ENCODE results near the gene ACADVL. TPM values are rescaled to one million over a fixed set of nuclear protein-coding genes. Genes with fewer than 3 reads are reported as not detected.

ACADVL gene
- total and polyA plus RNA-seq, 7 donors: 211 to 587 (median 353) TPM

DNA sequence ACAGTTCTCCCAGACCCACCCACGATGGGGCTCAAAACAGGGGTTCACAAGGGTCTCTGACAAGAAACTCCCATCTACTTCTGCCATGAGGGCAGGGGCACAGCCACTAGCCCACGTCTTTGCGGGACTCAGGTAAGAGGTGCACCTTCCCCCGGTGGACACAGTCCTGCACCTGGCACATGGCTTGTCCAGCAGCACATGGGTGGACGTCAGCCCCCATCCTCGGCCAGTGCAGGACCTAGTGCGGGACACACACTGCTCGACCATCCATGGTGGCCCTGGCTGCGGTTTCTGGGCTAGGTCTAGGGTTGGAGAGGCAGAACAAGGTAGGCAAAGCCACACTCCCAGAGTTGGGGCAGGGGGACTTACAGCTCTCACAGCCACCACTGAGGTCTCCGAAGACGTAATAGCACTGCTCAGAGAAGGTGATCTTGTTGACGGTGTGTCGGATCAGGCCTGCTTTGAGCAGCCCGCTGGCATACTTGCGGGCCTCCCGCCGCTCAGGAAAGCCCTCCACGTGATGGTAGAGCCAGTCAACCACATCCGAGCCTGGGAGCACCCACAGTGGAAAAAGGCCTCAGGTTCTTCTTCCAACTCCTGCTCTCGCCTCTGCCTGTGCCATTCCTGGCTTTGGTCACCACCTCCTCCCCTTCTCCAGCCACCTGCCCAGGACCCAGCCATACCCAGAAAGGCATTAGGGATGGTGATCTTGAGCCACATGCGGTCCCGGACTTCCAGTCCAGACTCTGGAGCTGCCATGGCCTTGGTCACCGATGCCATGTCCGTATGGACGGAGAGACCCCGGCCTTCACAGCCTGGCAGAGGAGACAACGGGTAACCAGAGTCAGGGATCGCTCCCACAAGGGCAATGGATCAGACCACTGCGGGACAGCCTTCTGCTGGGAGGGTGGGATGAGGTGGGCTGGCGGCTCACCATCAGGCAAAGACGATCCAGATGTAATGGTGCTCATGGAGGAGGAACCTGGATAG, 7.3 kb downstream of the ACADVL start:
- H3K36me3 ChIP-seq: peaks cover 41 to 88% (median 68%) of the 10 kb centered on the region in 4 donors

GRCh38 chr17:7228920-7229319, 9.2 kb downstream of the ACADVL start:
- peaks cover 0 to 25% (median 22%) of the 10 kb centered on the region in 4 donors for H3K4me1 ChIP-seq
- H3K27me3 ChIP-seq: no peaks in the 10 kb centered on the region
- H3K4me3 ChIP-seq: no peak overlapping the region
- H3K9me3 ChIP-seq: no peaks in the 10 kb centered on the region
- H3K27ac ChIP-seq: no peak overlapping the region
- TF ChIP-seq POLR2A (IDR thresholded peaks at IDR 0.05) (no peak), POLR2AphosphoS5 (IDR thresholded peaks at IDR 0.05) (no peak)
- no peak for DNase-seq
- WGBS, 2 donors: 89 to 94% methylated on average over 14 of the region's 14 CpGs
- intact Hi-C loops (cut with DNase I): no loop called here
- peaks cover 30 to 68% (median 52%) of the 10 kb centered on the region in 4 donors for H3K36me3 ChIP-seq

More for the DNA sequence above, 7.3 kb downstream of the ACADVL start:
- Histone ChIP-seq H3K27me3 (no peaks in the 10 kb centered on the region), H3K9me3 (no peaks in the 10 kb centered on the region), H3K27ac (no peak overlapping the region), H3K4me3 (no peak overlapping the region), H3K4me1 (peaks cover 0 to 7% (median 4%) of the 10 kb centered on the region in 4 donors)
- DNase-seq: no peak
- TF ChIP-seq POLR2A (IDR thresholded peaks at IDR 0.05) (no peak), EP300 (IDR thresholded peaks at IDR 0.05) (no peak), POLR2AphosphoS5 (IDR thresholded peaks at IDR 0.05) (no peak)
- TF ChIP-seq, protein P1, sequence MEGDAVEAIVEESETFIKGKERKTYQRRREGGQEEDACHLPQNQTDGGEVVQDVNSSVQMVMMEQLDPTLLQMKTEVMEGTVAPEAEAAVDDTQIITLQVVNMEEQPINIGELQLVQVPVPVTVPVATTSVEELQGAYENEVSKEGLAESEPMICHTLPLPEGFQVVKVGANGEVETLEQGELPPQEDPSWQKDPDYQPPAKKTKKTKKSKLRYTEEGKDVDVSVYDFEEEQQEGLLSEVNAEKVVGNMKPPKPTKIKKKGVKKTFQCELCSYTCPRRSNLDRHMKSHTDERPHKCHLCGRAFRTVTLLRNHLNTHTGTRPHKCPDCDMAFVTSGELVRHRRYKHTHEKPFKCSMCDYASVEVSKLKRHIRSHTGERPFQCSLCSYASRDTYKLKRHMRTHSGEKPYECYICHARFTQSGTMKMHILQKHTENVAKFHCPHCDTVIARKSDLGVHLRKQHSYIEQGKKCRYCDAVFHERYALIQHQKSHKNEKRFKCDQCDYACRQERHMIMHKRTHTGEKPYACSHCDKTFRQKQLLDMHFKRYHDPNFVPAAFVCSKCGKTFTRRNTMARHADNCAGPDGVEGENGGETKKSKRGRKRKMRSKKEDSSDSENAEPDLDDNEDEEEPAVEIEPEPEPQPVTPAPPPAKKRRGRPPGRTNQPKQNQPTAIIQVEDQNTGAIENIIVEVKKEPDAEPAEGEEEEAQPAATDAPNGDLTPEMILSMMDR (IDR thresholded peaks at IDR 0.05): no peak
- intact Hi-C loops (cut with DNase I): no loop called here
- 93 to 95% methylated on average over 31 of the region's 31 CpGs for WGBS, 2 donors

DNA sequence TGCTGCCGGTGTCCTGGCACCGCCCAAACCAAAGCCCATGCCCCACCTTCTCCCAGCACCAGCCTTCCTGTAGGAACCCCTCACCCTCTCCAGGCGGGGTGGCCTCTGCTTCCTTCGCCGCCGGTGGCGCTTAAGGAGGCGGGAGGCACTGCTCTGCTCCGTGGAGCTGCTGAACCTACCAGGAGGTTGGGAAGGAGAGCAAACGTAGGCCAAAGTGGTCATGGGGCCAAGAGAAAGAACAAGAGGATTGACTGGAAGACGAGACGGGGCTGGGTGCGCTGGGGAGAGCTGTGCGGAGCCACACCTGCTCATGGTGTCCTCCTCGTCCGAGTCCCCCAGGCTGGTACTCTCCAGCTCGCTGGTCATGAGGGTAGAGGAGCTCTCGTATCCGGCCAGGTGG, 9.8 kb downstream of the ACADVL start:
- intact Hi-C loops (cut with DNase I): no loop called here
- no peaks in the 10 kb centered on the region for H3K27me3 ChIP-seq
- peaks cover 0 to 25% (median 23%) of the 10 kb centered on the region in 4 donors for H3K4me1 ChIP-seq
- H3K27ac ChIP-seq: no peak overlapping the region
- TF ChIP-seq, protein P1 (IDR thresholded peaks at IDR 0.05): no peak
- no peaks in the 10 kb centered on the region for H3K9me3 ChIP-seq
- no peak for DNase-seq
- no peak overlapping the region for H3K4me3 ChIP-seq
- 95% methylated on average over 19 of the region's 19 CpGs for WGBS, 2 donors
- peaks cover 25 to 63% (median 46%) of the 10 kb centered on the region in 4 donors for H3K36me3 ChIP-seq

DNA sequence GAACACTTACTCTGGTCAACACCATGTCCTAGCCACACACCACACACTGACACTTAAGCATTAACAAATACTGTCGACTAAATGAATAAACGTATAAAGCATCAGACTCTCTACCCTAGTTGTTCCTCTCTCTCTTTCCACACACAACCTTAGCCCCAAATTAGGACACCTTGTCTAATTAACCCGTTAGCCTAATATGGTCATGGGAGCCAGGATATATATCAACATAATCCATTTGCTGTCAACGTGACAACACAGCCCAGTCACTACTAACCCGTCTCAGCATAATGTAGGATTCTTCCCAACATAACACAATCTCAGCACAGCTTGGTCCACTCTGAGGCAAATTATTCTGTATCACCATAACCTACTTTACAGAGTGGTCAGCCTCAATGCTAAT, 12.4 kb downstream of the ACADVL start:
- no peak for TF ChIP-seq POLR2A (IDR thresholded peaks at IDR 0.05)
- TF ChIP-seq, protein P1 (IDR thresholded peaks at IDR 0.05): no peak
- no peak for TF ChIP-seq EP300 (IDR thresholded peaks at IDR 0.05)
- TF ChIP-seq POLR2AphosphoS5 (IDR thresholded peaks at IDR 0.05): no peak
- no peak for DNase-seq
- intact Hi-C loops (cut with DNase I): no loop called here
- H3K9me3 ChIP-seq: no peaks in the 10 kb centered on the region
- no peak overlapping the region for H3K4me3 ChIP-seq
- H3K4me1 ChIP-seq: peaks cover 0 to 43% (median 40%) of the 10 kb centered on the region in 4 donors
- H3K36me3 ChIP-seq: peaks cover 14 to 59% (median 41%) of the 10 kb centered on the region in 4 donors
- no peaks in the 10 kb centered on the region for H3K27me3 ChIP-seq
- H3K27ac ChIP-seq: no peak overlapping the region
- WGBS, 2 donors: 87 to 88% methylated on average over 5 of the region's 5 CpGs

DNA sequence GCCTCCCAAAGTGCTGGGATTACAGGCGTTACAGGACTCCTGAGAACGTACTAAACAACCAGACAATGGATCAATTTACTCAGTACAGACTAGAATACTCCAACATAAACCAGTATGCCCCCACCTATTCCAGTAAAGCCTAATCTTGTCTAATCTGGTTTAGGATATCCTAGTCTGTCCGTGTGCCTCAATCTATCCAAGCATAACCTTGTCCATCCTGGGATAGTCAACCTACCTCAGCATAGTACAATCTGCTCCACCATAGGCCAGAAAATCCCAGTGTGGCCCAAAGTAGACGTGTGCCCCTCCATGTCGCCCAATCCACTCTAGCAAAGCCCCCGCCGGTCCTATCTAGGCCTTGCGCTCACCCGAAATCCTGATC, 14.0 kb downstream of the ACADVL start:
- TF ChIP-seq POLR2AphosphoS5 (IDR thresholded peaks at IDR 0.05): no peak
- no peak for TF ChIP-seq POLR2A (IDR thresholded peaks at IDR 0.05)
- no peak for TF ChIP-seq EP300 (IDR thresholded peaks at IDR 0.05)
- TF ChIP-seq, protein P1 (IDR thresholded peaks at IDR 0.05): no peak
- WGBS, 2 donors: 0 to 3% methylated on average over 9 of the region's 9 CpGs
- H3K27me3 ChIP-seq: no peaks in the 10 kb centered on the region
- peak overlapping the region; percentile 87 to 95 (median 91) for H3K27ac ChIP-seq
- intact Hi-C loops (cut with DNase I): no loop called here
- H3K4me3 ChIP-seq: peak overlapping the region; percentile 81 to 98 (median 90)
- H3K4me1 ChIP-seq: peaks cover 0 to 51% (median 47%) of the 10 kb centered on the region in 4 donors
- H3K9me3 ChIP-seq: no peaks in the 10 kb centered on the region
- H3K36me3 ChIP-seq: peaks cover 10 to 44% (median 32%) of the 10 kb centered on the region in 4 donors
- no peak for DNase-seq

All from sigmoid colon (tissue), 7 donors.